ENCODE measurements around the gene DBX2. TPM values are rescaled to one million over a fixed set of nuclear protein-coding genes. Genes with fewer than 3 reads are reported as not detected.
A peak's percentile ranks its signal among the peaks of the same experiment; 100 is the strongest.
"Not testable (repeated sequence)": the region's sequence is repeated elsewhere in the genome, so short reads cannot be mapped to it uniquely, and the experiment has no call there.

The DBX2 gene
- total and polyA plus RNA-seq, 8 donors, result not detected

- DNase-seq, result no peak
- H3K27ac ChIP-seq, result no peak overlapping the region
- H3K9me3 ChIP-seq, result no peaks in the 10 kb centered on the region
- no peaks in the 10 kb centered on the region for H3K36me3 ChIP-seq
- H3K4me3 ChIP-seq, result no peak overlapping the region
- no peaks in the 10 kb centered on the region for H3K4me1 ChIP-seq
- TF ChIP-seq, protein P1, sequence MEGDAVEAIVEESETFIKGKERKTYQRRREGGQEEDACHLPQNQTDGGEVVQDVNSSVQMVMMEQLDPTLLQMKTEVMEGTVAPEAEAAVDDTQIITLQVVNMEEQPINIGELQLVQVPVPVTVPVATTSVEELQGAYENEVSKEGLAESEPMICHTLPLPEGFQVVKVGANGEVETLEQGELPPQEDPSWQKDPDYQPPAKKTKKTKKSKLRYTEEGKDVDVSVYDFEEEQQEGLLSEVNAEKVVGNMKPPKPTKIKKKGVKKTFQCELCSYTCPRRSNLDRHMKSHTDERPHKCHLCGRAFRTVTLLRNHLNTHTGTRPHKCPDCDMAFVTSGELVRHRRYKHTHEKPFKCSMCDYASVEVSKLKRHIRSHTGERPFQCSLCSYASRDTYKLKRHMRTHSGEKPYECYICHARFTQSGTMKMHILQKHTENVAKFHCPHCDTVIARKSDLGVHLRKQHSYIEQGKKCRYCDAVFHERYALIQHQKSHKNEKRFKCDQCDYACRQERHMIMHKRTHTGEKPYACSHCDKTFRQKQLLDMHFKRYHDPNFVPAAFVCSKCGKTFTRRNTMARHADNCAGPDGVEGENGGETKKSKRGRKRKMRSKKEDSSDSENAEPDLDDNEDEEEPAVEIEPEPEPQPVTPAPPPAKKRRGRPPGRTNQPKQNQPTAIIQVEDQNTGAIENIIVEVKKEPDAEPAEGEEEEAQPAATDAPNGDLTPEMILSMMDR (IDR thresholded peaks at IDR 0.05), result no peak
- intact Hi-C loops (cut with DNase I), result no loop called here
- H3K27me3 ChIP-seq, result no peaks in the 10 kb centered on the region
- ATAC-seq, result no peak
Measured at GRCh38 chr12:45012749-45013148, 38.1 kb downstream of the DBX2 start.

GRCh38 chr12:45010059-45010458 lies 40.8 kb downstream of the DBX2 start:
- no peak for DNase-seq
- no peak overlapping the region for H3K4me3 ChIP-seq
- intact Hi-C loops (cut with DNase I), result no loop called here
- H3K36me3 ChIP-seq, result no peaks in the 10 kb centered on the region
- no peaks in the 10 kb centered on the region for H3K27me3 ChIP-seq
- H3K9me3 ChIP-seq, result no peaks in the 10 kb centered on the region
- no peak overlapping the region for H3K27ac ChIP-seq
- ATAC-seq, result no peak
- H3K4me1 ChIP-seq, result no peaks in the 10 kb centered on the region
- TF ChIP-seq, protein P1 (IDR thresholded peaks at IDR 0.05), result no peak

DNA sequence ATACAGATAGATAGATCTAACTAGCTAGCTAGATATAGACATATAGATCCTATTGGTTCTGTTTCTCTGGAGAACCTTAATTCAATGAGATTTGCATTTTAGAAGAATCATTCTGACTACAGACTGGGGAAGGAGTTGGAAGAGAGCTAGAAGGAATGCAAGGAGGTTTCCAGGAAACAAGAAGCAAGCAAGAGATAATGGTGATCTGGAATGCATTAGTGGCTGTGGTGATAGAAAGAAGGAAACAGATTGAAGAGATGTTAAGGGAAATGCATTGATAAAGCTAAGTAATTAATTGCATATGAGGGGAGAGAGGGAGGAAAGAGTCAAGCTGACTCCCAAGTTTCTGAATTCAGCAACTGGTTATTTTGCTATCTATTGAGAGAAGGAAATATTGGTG lies 42.7 kb downstream of the DBX2 start:
- no peaks in the 10 kb centered on the region for H3K4me1 ChIP-seq
- H3K36me3 ChIP-seq, result no peaks in the 10 kb centered on the region
- DNase-seq (no peak), ATAC-seq (no peak)
- intact Hi-C loops (cut with DNase I), result no loop called here
- H3K27ac ChIP-seq, result no peak overlapping the region
- no peak overlapping the region for H3K4me3 ChIP-seq
- H3K27me3 ChIP-seq, result no peaks in the 10 kb centered on the region
- TF ChIP-seq, protein P1 (IDR thresholded peaks at IDR 0.05), result no peak
- no peaks in the 10 kb centered on the region for H3K9me3 ChIP-seq

- H3K27me3 ChIP-seq, result no peaks in the 10 kb centered on the region
- peaks cover 0 to 3% of the 10 kb centered on the region in 2 donors for H3K9me3 ChIP-seq
- no peaks in the 10 kb centered on the region for H3K4me1 ChIP-seq
- H3K27ac ChIP-seq, result no peak overlapping the region
- H3K4me3 ChIP-seq, result no peak overlapping the region
- TF ChIP-seq, protein P1 (IDR thresholded peaks at IDR 0.05), result no peak
- H3K36me3 ChIP-seq, result no peaks in the 10 kb centered on the region
- ATAC-seq (no peak), DNase-seq (no peak)
- intact Hi-C loops (cut with DNase I), result no loop called here
Measured at GRCh38 chr12:44999355-44999754, 51.5 kb downstream of the DBX2 start.

DNA sequence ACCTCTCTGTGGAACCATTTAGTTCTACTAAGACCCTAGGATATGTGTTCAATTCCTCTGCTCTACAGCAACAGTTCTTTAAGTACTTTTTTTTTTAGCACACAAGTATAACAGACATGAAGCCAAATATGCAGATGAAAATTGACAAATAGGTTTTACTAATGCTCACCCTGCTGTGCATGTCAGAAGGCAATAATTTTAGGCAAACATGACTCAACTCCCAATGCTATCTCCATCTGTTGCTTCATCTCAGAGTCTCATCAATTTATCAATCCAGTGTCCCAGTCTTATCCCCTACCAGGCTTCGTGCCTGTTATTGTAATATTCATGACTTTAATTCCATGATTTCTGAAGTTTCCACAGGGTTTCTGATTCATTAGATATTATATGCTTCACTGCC lies 57.7 kb downstream of the DBX2 start:
- H3K4me1 ChIP-seq, result no peaks in the 10 kb centered on the region
- no peak overlapping the region for H3K27ac ChIP-seq
- intact Hi-C loops (cut with DNase I), result no loop called here
- TF ChIP-seq, protein P1 (IDR thresholded peaks at IDR 0.05), result no peak
- no peak for DNase-seq
- no peak for ATAC-seq
- no peaks in the 10 kb centered on the region for H3K27me3 ChIP-seq
- no peaks in the 10 kb centered on the region for H3K9me3 ChIP-seq
- no peaks in the 10 kb centered on the region for H3K36me3 ChIP-seq
- no peak overlapping the region for H3K4me3 ChIP-seq

DNA sequence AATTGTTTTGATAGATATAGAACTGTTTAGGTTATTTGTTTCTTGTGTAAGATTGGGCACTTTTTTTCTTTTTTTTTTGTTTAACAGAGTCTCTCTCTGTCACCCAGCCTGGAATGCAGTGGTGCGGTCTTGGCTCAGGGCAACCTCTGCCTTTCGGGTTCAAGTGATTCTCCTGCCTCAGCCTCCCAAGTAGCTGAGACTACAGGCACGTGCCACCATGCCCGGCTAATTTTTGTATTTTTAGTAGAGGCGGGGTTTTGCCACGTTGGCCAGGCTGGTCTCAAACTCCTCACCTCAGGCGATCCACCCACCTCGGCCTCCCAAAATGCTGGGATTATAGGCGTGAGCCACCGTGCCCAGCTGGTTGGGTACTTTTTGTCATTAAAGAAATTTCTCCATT lies 66.0 kb downstream of the DBX2 start:
- peak in 1 of 4 donors; percentile 24 for DNase-seq
- intact Hi-C loops (cut with DNase I); ATAC-seq: not testable (repeated sequence)

More for the DNA sequence above, 66.0 kb downstream of the DBX2 start:
- H3K9me3 ChIP-seq, H3K36me3 ChIP-seq, H3K4me3 ChIP-seq, H3K27ac ChIP-seq, H3K27me3 ChIP-seq, H3K4me1 ChIP-seq: not testable (repeated sequence)

Measured in left lung (tissue), 10 donors.